HG02852 (cell line): ENCODE results near the gene RAB5IF.
"Not testable (repeated sequence)": the region's sequence is repeated elsewhere in the genome, so short reads cannot be mapped to it uniquely, and the experiment has no call there.

ENCODE experiments used
- ATAC-seq: cut with Tn5 transposase; IDR thresholded peaks from one replicate; pipeline ENCODE4 v1.9.1; 2021; ENCODE audit warnings: mild to moderate bottlenecking, moderate library complexity; ENCODE audit not compliant: unreplicated experiment

RAB5IF gene, protein sequence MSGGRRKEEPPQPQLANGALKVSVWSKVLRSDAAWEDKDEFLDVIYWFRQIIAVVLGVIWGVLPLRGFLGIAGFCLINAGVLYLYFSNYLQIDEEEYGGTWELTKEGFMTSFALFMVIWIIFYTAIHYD

GRCh38 chr20:36605399-36606157 lies at the start of gene RAB5IF:
Gene RAB5IF, plus strand, starts transcription at chr20:36605779. Its CDS starts 173 bp downstream, at chr20:36605952.
- peak; percentile 84 for ATAC-seq

GRCh38 chr20:36562724-36563123 lies 42.9 kb upstream of the RAB5IF start:
- no peak for ATAC-seq

- ATAC-seq = no peak
Measured at GRCh38 chr20:36563374-36563773, 42.2 kb upstream of the RAB5IF start.

- ATAC-seq = not testable (repeated sequence)
Measured at GRCh38 chr20:36564078-36564725, 41.4 kb upstream of the RAB5IF start.

DNA sequence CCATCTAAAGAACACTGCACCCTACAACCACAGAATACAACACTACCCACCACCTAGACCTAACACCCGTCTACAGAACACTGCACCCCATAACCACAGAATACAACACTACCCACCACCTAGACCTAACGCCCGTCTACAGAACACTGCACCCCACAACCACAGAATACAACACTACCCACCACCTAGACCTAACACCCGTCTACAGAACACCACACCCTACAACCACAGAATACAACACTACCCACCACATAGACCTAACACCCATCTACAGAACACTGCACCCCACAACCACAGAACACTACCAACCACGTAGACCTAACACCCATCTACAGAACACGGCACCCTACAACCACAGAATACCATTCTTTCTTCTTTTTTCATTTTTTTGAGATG lies 40.9 kb upstream of the RAB5IF start:
- not testable (repeated sequence) for ATAC-seq

DNA sequence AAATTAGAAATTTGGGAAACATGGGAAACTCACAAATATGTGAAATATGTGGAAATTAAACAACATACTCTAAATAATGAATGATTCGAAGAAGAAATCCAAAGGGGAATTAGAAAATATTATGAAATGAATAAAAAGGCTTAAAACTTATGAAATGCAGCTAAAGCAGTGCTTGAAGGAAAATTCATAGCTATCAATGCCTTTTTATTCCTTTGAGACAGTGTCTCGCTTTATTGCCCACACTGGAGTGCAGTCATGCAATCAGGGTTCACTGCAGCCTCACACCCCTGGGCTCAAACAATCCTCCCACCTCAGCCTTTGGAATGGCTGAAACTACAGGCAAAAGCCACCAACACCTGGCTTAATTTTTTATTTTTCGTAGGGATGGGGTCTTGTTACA lies 40.1 kb upstream of the RAB5IF start:
- ATAC-seq = no peak

DNA sequence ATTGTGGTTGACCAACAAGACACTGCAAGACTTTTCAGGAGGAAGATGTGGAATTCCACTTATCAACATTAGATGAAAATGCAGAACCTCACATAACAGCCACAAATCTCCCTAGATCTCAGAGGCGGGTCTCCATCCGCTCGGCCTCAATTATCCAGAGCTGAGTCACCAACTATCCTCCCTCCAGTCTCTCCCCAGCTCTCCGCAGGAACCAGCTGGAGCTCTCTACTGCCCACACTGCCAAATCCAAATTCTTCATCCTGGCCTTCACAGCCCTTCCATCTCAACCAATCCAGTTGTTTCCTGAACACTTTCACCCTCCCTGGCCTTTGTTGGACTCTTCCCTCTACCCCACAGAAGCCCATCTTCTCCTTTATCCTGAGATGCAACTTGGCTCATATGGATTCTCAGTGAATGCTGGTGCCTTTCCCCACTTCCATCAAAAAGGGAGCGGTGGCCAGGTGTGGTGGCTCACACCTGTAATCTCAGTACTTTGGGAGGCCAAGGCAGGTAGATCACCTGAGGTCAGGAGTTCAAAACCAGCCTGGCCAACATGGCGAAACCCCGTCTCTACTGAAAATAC lies 35.6 kb upstream of the RAB5IF start:
- ATAC-seq = no peak

GRCh38 chr20:36571564-36572504 lies 33.7 kb upstream of the RAB5IF start:
- ATAC-seq = no peak

DNA sequence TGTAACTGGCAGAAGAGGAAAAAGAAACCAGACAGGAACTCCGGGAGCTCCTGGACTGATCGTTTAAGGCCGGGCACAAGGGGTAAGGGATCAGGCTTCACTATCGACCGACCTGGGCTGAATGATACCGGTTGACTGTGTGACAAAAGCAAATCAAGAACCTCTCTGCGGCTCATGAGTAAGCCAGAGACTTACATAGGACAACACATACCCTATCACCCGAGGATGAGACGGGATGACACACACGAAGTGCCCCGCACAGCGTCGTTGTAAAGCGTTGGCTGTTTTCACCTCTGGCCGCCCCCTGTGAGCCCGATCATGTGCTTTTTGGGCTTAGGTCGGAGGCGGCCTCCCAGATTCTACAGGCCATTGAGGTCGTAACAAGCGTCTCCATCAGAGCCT lies 32.9 kb upstream of the RAB5IF start:
- peak; percentile 19 for ATAC-seq

GRCh38 chr20:36573103-36573797 lies 32.3 kb upstream of the RAB5IF start, which contains the start of gene TGIF2:
Gene TGIF2, plus strand, starts transcription at chr20:36573597. Its CDS starts 5,178 bp downstream, at chr20:36578775.
- peak; percentile 60 for ATAC-seq

DNA sequence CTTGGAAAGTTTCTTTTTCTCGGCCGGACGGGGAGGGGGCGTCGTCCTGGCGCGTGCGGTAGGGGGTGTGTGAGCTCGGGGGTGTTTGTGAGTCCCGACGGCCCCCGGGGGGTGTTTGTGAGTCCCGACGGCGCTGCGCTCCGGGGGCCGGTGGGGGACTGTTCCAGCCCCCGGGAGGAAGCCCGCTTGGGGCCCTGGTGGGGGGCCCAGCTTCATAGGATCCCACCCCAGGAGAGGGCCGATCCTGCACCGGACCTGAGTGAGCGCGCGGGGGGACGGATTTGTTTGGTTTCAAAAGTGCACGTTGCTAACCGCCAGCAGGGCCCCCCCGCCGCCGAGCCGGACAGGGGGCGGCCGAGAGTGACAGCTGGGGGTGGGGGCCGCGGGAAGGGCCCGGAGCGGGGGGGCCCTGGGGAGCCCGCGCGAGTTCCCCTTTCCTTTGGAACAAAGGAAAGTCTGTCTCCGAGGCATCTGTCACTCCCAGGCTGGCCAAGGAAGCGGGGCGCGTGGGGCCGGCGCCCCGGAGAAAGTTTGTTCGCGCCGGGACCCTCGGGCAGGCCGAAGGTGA lies 31.7 kb upstream of the RAB5IF start:
- peak; percentile 7 for ATAC-seq

DNA sequence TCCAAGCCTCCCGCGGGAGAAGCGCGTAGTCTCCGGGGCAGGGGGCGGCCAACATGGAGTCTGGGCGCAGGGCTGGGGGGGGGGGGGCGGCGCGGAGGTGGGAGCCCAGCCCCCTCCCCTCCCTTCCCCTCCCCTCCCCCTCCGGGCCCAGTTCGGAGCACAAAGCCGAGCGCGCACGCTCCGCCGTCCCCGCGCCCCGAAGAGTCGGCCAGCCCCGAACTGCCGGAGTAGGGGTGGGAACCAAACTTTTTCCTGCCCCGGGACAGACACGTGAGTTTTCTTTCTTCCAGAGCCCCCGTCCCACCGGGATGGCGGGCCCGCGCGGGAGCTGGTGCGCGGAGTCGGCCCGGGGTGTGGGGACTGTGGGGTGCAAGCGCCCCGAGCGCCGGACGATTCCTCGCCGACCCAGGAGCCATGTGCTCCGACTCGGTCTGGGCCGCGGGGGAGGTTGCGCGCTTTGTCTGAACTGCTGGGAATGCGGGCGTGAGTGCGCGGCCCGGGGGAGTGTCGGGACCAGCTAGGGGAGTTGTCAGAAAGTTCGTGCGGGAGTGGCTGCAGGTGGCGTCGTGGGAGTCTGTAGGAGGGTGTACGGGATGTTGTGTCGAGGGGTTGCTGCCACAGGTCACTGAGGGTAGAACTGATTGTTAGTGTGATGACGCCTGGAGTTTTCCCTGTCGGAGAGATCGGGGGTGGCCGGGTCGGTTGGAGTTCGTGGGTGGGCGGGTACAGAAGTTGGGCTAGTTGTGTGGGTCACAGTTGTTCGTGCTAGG lies 31.0 kb upstream of the RAB5IF start:
- ATAC-seq = no peak

GRCh38 chr20:36576081-36576445 lies 29.5 kb upstream of the RAB5IF start:
- ATAC-seq = no peak

GRCh38 chr20:36578356-36579041 lies 27.1 kb upstream of the RAB5IF start:
- no peak for ATAC-seq

- ATAC-seq = no peak
Measured at GRCh38 chr20:36579996-36580545, 25.5 kb upstream of the RAB5IF start.

DNA sequence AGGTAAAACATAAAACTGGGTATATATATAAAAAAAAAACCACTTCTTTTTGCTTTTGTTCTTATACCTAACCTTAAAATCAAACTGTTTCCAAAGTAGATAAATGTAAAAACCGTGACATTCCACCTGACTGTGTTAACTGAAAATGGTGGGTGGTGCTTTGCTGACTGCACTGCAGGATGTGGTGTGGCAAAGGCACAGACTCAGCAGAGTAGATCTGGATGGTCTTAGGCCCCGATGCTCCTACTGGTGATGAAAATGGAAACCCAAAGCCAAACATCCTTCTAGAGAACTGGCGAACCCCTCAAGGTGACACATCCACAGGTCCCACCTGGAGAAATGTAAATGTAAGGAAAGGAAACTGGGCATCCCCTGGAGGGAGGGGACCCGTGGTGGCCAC lies 23.3 kb upstream of the RAB5IF start:
- ATAC-seq = no peak

GRCh38 chr20:36582821-36583220 lies 22.8 kb upstream of the RAB5IF start:
- no peak for ATAC-seq

GRCh38 chr20:36584018-36584481 lies 21.5 kb upstream of the RAB5IF start:
- ATAC-seq = no peak
